ENCODE results near the gene SLC19A3. TPM values are rescaled to one million over a fixed set of nuclear protein-coding genes. Genes with fewer than 3 reads are reported as not detected.
A peak's percentile ranks its signal among the peaks of the same experiment; 100 is the strongest.

The SLC19A3 gene
- total RNA-seq, 1 donor from 2014 or later, result 0.52 TPM

DNA sequence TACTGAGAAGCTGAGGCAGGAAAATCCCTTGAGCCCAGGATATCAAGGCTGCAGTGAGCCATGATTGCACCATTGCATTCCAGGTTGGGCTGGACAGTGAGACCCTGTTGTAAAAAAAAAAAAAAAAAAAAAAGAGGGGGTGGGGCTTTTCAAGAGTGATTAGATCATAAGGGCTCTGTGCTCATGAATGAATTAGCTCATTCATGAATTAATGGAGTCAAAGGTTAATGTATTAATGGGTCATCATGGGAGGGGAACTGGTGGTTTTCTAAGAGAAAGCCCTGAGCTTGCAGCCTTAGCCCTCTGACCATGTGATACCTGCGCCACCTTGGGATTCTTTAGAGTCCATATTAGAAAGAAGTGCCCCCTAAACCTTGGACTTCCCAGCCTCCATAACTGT, 4.5 kb downstream of the SLC19A3 start:
- DNase-seq (ENCODE audit: low spot score), result no peak
- Mint-ChIP-seq H3K4me3 (ENCODE audit: unreplicated experiment) (no peak overlapping the region), H3K9me3 (ENCODE audit: low read depth) (no peaks in the 10 kb centered on the region), H3K36me3 (ENCODE audit: low read depth) (no peaks in the 10 kb centered on the region), H3K4me1 (ENCODE audit: low read depth) (peaks cover 8% of the 10 kb centered on the region), H3K27ac (ENCODE audit: unreplicated experiment) (no peak overlapping the region), H3K27me3 (ENCODE audit: low read depth) (peaks cover 24% of the 10 kb centered on the region)
- TF ChIP-seq CTCF (IDR thresholded peaks at IDR 0.05), result no peak

- no peaks in the 10 kb centered on the region for H3K4me1 Mint-ChIP-seq (ENCODE audit: low read depth)
- H3K4me3 Mint-ChIP-seq (ENCODE audit: unreplicated experiment), result no peak overlapping the region
- TF ChIP-seq CTCF (IDR thresholded peaks at IDR 0.05), result no peak
- no peaks in the 10 kb centered on the region for H3K36me3 Mint-ChIP-seq (ENCODE audit: low read depth)
- peaks cover 15% of the 10 kb centered on the region for H3K27me3 Mint-ChIP-seq (ENCODE audit: low read depth)
- no peak overlapping the region for H3K27ac Mint-ChIP-seq (ENCODE audit: unreplicated experiment)
- no peak for DNase-seq (ENCODE audit: low spot score)
- no peaks in the 10 kb centered on the region for H3K9me3 Mint-ChIP-seq (ENCODE audit: low read depth)
Measured at GRCh38 chr2:227710986-227711385, 6.8 kb downstream of the SLC19A3 start.

DNA sequence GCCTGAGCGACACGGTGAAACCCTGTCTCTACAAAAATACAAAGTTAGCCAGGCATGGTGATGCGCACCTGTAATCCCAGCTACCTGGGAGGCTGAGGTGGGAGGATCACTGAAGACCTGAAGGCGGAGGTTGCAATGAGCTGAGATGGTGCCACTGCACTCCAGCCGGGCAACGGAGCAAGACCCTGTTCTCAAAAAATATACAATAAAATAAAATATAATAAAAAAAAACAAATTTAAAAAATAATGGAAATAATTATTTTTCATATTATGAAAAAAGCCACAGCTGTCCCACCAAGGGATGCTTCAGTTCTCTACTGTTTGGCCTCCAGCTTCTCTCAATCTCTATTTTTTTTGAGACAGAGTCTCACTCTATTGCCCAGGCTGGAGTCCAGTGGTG, 10.4 kb downstream of the SLC19A3 start:
- Mint-ChIP-seq H3K4me3 (ENCODE audit: unreplicated experiment) (no peak overlapping the region), H3K9me3 (ENCODE audit: low read depth) (no peaks in the 10 kb centered on the region), H3K27me3 (ENCODE audit: low read depth) (peaks cover 10% of the 10 kb centered on the region), H3K27ac (ENCODE audit: unreplicated experiment) (no peak overlapping the region), H3K36me3 (ENCODE audit: low read depth) (no peaks in the 10 kb centered on the region), H3K4me1 (ENCODE audit: low read depth) (peaks cover 6% of the 10 kb centered on the region)
- no peak for TF ChIP-seq CTCF (IDR thresholded peaks at IDR 0.05)
- no peak for DNase-seq (ENCODE audit: low spot score)

GRCh38 chr2:227706859-227707258, 11.0 kb downstream of the SLC19A3 start:
- Mint-ChIP-seq H3K4me3 (ENCODE audit: unreplicated experiment) (no peak overlapping the region), H3K36me3 (ENCODE audit: low read depth) (no peaks in the 10 kb centered on the region), H3K27me3 (ENCODE audit: low read depth) (peaks cover 8% of the 10 kb centered on the region), H3K27ac (ENCODE audit: unreplicated experiment) (no peak overlapping the region), H3K9me3 (ENCODE audit: low read depth) (no peaks in the 10 kb centered on the region), H3K4me1 (ENCODE audit: low read depth) (peaks cover 6% of the 10 kb centered on the region)
- no peak for DNase-seq (ENCODE audit: low spot score)
- no peak for TF ChIP-seq CTCF (IDR thresholded peaks at IDR 0.05)

DNA sequence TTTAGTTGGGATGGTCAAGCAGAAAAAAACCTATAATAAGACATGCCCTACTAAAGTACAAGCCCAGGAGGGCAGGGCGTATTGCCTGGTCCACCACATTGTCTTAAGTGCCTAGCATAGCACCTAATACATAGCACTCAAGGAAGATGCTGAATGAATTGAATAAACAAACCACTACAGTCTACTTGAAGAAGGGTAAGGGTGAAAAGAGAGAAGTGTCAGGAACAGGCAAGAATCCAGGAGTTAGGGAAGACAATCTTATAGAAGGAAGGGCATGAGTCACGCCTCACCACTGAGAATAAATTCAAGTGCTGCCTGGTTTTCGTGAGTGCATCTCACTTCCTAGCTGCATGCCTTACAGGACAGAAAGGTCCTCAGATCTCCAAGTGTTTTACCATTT, 13.9 kb downstream of the SLC19A3 start:
- H3K9me3 Mint-ChIP-seq (ENCODE audit: low read depth), result no peaks in the 10 kb centered on the region
- H3K4me1 Mint-ChIP-seq (ENCODE audit: low read depth), result peaks cover 6% of the 10 kb centered on the region
- H3K27ac Mint-ChIP-seq (ENCODE audit: unreplicated experiment), result peak overlapping the region; percentile 1
- H3K4me3 Mint-ChIP-seq (ENCODE audit: unreplicated experiment), result no peak overlapping the region
- no peak for DNase-seq (ENCODE audit: low spot score)
- no peak for TF ChIP-seq CTCF (IDR thresholded peaks at IDR 0.05)
- H3K36me3 Mint-ChIP-seq (ENCODE audit: low read depth), result no peaks in the 10 kb centered on the region
- peaks cover 4% of the 10 kb centered on the region for H3K27me3 Mint-ChIP-seq (ENCODE audit: low read depth)
